Measurements from ENCODE around the gene SRC.

The SRC gene

GRCh38 chr20:37416848-37417616 lies 71.1 kb downstream of the SRC start:
- H3K9me2 ChIP-seq (replicated peaks; ENCODE audit: insufficient read depth, low read length), result no peaks in the 10 kb centered on the region

GRCh38 chr20:37417617-37418467 lies 71.9 kb downstream of the SRC start:
- Histone ChIP-seq H3K9me3 (ENCODE audit: insufficient read depth, low read length) (no peaks in the 10 kb centered on the region), H3F3A (ENCODE audit: insufficient read depth) (no peaks in the 10 kb centered on the region), H3K36me3 (ENCODE audit: low read length) (no peaks in the 10 kb centered on the region), H3K4me3 (ENCODE audit: insufficient read depth, low read length, poor library complexity, severe bottlenecking) (no peak overlapping the region), H4K20me1 (ENCODE audit: low read depth, low read length) (no peaks in the 10 kb centered on the region), H3K27ac (ENCODE audit: low read depth, low read length) (no peak overlapping the region), H3K27me3 (ENCODE audit: low read length) (no peaks in the 10 kb centered on the region), H3K9me2 (replicated peaks; ENCODE audit: insufficient read depth, low read length) (no peaks in the 10 kb centered on the region), H3K79me2 (ENCODE audit: insufficient read depth, low read length) (no peaks in the 10 kb centered on the region), H3K4me2 (ENCODE audit: low read depth, low read length, poor library complexity, severe bottlenecking) (no peak overlapping the region), H3K9ac (ENCODE audit: low read length) (no peak overlapping the region), H2AFZ (ENCODE audit: low read depth, low read length, severe bottlenecking) (no peak overlapping the region)
- no peak for TF ChIP-seq CTCF (IDR thresholded peaks at IDR 0.05; ENCODE audit: insufficient read depth, low read length, poor library complexity, severe bottlenecking)
- TF ChIP-seq EZH2phosphoT487 (conservative IDR thresholded peaks at IDR 0.05; ENCODE audit: low read length), result no peak

More at GRCh38 chr20:37416848-37417616, 71.1 kb downstream of the SRC start:
- Histone ChIP-seq H3K27me3 (ENCODE audit: low read length) (no peaks in the 10 kb centered on the region), H3F3A (ENCODE audit: insufficient read depth) (no peaks in the 10 kb centered on the region), H3K9me3 (ENCODE audit: insufficient read depth, low read length) (no peaks in the 10 kb centered on the region), H3K9ac (ENCODE audit: low read length) (no peak overlapping the region), H3K79me2 (ENCODE audit: insufficient read depth, low read length) (no peaks in the 10 kb centered on the region), H4K20me1 (ENCODE audit: low read depth, low read length) (no peaks in the 10 kb centered on the region), H3K27ac (ENCODE audit: low read depth, low read length) (no peak overlapping the region), H2AFZ (ENCODE audit: low read depth, low read length, severe bottlenecking) (no peak overlapping the region), H3K36me3 (ENCODE audit: low read length) (no peaks in the 10 kb centered on the region), H3K4me2 (ENCODE audit: low read depth, low read length, poor library complexity, severe bottlenecking) (no peak overlapping the region), H3K4me3 (ENCODE audit: insufficient read depth, low read length, poor library complexity, severe bottlenecking) (no peak overlapping the region)
- TF ChIP-seq CTCF (IDR thresholded peaks at IDR 0.05; ENCODE audit: insufficient read depth, low read length, poor library complexity, severe bottlenecking), result no peak
- no peak for TF ChIP-seq EZH2phosphoT487 (conservative IDR thresholded peaks at IDR 0.05; ENCODE audit: low read length)

- Histone ChIP-seq H3K9me3 (ENCODE audit: insufficient read depth, low read length) (no peaks in the 10 kb centered on the region), H3K9me2 (replicated peaks; ENCODE audit: insufficient read depth, low read length) (no peaks in the 10 kb centered on the region), H3K4me2 (ENCODE audit: low read depth, low read length, poor library complexity, severe bottlenecking) (no peak overlapping the region), H3K4me3 (ENCODE audit: insufficient read depth, low read length, poor library complexity, severe bottlenecking) (no peak overlapping the region), H3K36me3 (ENCODE audit: low read length) (no peaks in the 10 kb centered on the region), H2AFZ (ENCODE audit: low read depth, low read length, severe bottlenecking) (no peak overlapping the region), H3K27ac (ENCODE audit: low read depth, low read length) (no peak overlapping the region), H3K9ac (ENCODE audit: low read length) (no peak overlapping the region), H3F3A (ENCODE audit: insufficient read depth) (no peaks in the 10 kb centered on the region), H4K20me1 (ENCODE audit: low read depth, low read length) (no peaks in the 10 kb centered on the region), H3K27me3 (ENCODE audit: low read length) (no peaks in the 10 kb centered on the region), H3K79me2 (ENCODE audit: insufficient read depth, low read length) (no peaks in the 10 kb centered on the region)
- TF ChIP-seq CTCF (IDR thresholded peaks at IDR 0.05; ENCODE audit: insufficient read depth, low read length, poor library complexity, severe bottlenecking), result no peak
These were observed 72.7 kb downstream of the SRC start for GRCh38 chr20:37418591-37419109.

All from SU-DHL-6 (cell line).